RPMI7951 (cell line): ENCODE data around the gene PDE9A. TPM values are rescaled to one million over a fixed set of nuclear protein-coding genes. Genes with fewer than 3 reads are reported as not detected.
A peak's percentile ranks its signal among the peaks of the same experiment; 100 is the strongest.

Experiments used
- DNase-seq: peaks from one replicate; pipeline ENCODE4 v3.0.0-alpha.2; 2012; ENCODE audit warnings: low read depth
- total RNA-seq: library from RNA; depleted of rRNA; stranded (reverse); fragments of >200 nt; shearing (Covaris generic); gene quantifications from 2 replicates; pipeline ENCODE4 v1.2.3, GENCODE V29; 2014

PDE9A gene
- total RNA-seq, 1 experiment from 2014 or later, result not detected

GRCh38 chr21:42687796-42688195 is 34.4 kb downstream of the PDE9A start:
- DNase-seq, result no peak

GRCh38 chr21:42688226-42688840 is 34.9 kb downstream of the PDE9A start:
- DNase-seq, result no peak

DNA sequence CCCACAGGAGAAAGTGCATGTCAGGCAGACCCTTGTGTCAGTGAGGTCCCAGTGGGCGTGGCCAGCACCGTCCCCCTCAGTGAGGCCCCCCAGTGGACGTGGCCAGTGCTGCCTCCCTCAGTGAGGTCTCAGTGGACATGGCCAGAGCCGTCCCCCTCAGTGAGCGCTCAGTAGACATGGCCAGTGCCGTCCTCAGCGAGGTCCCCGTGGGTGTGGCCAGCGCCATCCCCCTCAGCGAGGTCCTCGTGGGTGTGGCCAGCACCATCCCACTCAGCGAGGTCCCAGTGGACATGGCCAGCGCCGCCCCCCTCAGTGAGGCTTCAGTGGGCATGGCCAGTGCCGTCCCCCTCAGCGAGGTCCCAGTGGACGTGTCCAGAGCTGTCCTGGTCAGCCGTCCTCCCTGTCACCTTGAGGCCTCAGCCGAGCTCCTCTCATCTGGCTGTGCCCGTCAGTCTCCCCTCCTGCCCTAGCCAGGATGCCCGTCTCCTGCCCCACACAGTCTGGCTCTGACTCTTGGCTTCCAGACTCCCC is 35.5 kb downstream of the PDE9A start:
- no peak for DNase-seq

DNA sequence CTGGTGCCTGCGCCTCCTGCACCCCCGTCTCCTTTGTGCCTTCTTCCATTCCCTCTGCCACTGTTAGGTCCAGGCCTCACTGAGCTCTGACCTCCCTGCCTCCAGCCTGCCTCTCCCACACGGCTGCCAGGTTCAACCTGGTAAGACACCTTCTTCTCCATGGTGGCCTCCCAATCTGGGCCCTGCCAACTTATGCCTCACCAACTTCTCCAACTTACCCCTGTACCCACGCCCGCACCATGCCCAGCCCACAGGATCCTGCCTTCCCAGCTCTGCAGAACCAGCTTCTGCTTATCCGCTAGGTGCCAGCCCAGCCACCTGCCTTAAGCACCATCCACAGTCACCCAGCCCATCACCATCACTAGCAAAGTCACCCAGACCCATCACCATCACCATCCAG is 37.2 kb downstream of the PDE9A start:
- no peak for DNase-seq

DNA sequence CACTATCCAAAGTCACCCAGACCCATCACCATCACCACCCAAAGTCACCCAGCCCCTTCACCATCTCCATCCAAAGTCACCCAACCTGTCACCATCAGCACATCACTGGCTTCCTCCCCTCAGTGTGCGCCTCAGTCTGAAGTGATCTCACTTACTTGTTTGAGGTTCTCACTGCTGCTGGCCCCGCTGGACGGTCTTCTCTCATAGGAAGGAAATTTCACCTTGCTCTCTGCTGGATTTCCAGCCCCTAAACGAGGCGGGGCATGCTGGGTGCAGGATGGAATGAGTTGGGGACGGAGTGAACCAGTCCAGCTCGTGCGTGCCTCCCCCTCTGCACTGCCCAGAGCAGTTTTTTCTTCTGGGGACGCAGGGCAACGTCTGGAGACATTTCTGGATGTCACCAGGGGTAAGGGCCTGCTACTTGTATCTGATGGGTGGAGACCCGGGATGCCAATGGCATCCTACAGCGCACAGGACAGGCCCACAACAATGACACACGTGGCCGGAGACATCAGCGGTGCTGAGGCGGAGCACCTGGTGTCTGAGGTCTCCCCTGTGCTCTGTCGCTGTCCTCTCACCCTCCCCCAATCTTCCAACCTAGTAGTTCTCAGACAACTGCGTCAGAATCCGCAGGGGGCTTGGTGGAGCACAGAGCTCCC is 38.6 kb downstream of the PDE9A start:
- DNase-seq, result no peak

- no peak for DNase-seq
Measured at GRCh38 chr21:42692688-42693087, 39.3 kb downstream of the PDE9A start.

DNA sequence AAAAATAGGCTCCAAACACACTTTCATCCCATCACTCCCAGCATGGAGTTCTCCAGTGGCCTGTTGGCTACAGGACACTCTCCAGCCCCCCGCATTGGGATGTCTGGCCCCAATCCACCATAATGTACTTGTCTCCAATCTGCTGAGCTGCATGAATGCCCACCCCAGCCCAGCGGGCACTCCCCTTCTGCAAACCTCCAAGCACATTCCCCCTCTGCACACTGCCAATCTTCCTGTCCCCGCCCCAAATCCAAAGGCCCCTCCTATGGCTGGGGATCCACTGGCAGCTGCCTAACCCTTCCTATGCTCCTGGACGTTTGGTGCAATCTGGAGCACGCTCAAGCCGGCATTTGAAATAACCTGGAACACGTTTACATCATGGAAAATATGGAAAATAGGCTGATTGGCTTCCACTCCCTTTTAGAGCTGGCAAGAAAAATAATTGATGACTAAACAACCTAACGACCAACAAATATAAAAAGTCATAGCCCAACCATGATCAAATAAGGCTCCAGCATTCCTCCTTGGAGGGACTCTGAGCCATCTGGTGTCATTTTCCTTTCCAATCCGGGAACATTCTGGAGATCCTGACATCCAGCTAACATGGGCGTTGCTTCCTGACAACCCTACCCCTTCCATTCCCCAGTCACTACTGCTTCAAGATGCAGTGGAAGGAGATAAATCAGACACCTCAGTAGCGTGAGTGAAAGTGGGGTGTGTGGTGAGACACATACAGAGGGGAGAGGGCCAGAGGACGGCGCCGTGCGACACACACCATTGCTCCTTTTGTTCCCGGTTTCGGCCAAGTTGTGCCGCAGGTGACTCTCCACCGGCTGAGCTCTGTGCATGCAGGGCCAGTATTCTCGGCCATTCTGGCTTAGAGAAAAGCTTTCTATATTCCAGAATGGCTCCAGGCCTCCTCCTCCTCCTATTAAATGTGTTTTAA is 41.6 kb downstream of the PDE9A start:
- no peak for DNase-seq

- DNase-seq, result peak; percentile 61
Measured at GRCh38 chr21:42695697-42696380, 42.4 kb downstream of the PDE9A start.

DNA sequence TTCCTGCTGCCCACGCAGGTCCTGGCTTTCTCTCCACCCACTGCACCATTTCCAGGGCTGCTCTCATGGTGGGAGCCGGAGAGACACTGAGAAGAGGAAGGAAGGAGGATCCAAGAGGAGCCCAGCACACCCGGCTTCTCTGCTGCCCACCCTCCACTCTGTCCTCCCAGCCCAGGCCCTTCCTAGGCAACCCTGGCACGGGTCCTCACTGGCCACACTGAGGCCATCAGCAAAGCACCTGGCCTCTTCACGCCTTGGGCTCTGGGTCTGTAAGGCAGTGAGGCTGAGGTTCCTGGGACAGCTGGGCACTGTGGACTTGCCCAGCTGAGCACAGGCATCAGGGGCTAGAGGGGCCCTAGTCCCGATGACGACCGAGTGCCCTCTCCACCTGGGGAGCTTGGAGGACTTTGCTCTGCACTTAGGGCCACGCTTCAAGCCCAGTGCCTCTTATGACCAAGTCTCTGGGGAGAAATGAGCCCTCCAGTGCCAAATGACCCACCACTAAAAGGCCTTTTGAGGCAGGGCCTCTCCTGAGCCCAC is 43.1 kb downstream of the PDE9A start:
- DNase-seq, result no peak

GRCh38 chr21:42698733-42699132 is 45.3 kb downstream of the PDE9A start:
- DNase-seq, result no peak

DNA sequence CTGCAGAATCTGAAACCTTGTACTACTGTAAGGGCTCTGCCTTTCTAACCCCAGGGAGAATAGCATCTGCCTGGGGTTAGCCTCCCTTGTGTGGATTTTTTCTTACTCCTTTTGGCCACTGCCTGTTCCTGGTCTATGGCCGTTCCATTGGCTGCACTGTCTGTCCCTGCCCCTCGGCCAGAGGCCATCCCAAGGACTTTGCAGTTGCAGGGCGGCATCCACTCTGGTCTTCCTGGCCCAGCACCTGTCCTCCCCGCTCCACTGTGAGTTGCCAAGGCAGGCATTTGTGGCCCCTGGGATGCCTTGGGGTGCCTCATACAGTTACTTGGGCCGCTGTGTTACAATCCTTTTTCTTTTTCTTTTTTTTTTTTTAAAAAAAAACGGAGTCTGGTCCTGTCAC is 45.8 kb downstream of the PDE9A start:
- no peak for DNase-seq

DNA sequence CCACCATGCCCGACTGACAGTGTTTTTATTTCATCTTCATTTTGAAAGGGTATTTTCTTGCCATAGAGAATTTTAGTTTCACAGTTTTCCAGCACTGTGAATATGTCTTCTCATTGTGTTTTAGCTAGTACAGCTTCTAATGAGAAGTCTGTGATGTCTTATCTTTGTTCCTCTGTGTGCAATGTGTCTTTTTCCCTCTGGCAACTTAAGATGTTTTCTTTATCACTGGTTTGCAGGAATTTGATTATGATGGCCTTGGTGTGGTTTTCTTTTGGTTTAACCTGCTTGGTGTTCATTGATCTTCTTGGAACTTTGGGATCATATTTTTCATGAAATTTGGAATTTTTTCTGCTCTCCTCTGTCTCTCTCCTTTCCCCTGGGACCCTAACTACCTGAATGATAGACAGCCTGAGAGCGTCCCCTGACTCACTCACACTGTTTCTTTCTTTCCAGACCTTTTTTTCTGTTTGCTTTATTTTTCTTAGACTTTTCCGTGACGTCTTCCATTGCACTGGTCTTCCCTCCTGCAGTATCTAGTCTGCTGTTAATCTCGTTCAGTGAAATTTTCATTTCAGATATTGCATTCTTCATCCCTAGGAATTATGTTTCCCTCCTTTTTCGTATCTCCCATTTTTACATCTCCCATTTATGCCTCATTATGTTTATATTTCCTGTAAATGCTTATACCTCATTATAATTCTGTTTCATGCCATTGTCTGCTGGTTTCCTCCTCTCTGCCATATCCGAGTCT is 48.5 kb downstream of the PDE9A start:
- DNase-seq, result no peak

DNA sequence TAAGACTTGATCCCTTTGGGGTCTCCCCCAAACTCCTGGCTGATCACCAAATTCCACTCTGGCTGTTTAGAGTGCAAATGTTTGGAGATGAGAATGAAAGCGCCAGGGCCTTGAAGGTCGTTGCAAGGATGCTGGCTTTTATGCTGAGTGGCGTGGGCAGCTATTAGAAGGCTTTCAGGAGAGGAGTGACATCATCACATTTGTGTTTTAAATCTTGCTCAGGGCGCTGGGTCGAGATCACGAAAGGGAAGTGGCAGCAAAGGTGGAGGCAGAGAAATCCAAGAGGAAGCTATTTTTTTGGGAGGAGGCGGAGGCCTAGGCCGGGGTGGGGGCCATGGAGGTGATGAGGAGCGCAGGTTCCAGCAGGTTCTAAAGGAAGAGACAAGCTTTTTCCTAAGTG is 49.3 kb downstream of the PDE9A start:
- no peak for DNase-seq

DNA sequence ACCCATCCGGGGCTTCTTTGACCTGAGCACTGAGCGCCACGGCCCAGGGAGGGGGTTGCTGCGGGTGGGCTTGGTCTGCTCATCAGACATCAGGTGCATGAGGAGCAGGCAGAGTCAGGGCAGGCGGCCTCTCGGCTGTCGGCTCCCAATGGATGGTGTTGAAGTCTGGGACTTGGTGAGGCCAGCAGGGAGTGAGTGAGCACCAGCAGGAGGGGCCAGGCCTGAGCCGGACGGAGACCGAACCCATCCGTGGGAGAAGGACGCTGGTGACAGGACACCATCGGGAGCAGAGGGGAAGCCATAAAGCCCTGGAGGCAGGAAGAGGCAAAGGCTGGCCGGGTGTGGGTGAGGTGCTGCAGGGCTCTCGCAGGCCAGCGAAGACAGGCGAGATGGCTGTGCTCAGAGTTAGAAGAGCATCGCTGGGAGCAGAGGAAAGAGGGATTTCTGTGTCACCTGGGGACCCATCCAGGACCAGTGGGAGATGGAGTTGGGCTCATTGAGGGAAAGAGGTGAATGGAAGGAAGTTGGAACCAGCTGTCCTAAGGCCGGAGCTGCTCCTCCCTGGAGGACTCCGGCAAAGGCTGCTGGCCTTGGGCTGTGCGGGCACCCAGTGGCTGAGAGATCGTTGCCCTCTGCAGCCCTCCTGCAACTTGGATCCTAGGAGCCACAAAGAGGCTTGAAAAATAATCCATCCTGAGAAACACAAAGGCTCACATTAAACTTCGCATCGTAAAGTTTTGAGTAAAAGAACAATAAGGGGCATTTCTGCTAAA is 49.9 kb downstream of the PDE9A start:
- no peak for DNase-seq

- no peak for DNase-seq
Measured at GRCh38 chr21:42703965-42704364, 50.5 kb downstream of the PDE9A start.

GRCh38 chr21:42704861-42705260 is 51.4 kb downstream of the PDE9A start:
- DNase-seq, result no peak

GRCh38 chr21:42705346-42705745 is 51.9 kb downstream of the PDE9A start:
- no peak for DNase-seq

DNA sequence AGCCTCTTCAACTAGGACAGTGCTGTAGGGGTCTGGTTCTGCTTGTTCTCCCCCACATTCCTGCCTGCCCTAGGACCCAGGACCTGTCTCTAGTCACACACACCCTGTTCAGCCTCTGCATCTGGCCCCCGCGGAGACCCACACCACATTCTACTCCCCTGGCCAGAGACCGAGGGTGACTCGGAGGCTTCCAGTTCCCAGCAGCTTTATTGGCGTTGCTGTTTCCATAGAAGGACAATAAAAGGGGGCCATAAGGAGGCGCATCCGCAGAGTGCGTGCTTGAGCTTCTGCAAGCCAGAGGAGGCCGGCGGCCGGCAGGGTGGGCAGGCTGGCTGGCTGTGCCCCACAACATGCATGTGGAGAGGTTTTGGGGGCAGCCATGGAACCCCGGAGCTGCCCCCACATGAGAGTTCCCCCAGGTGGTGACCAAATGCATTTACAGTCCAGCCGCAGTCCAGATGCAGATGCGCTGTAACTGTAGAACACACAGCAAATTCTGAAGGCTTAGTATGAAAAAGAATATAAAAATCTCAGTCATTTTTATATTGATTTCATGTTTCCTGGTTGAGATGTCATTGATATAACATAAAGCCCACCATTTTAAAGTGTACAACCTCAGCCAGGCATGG is 52.4 kb downstream of the PDE9A start:
- no peak for DNase-seq

- DNase-seq, result no peak
Measured at GRCh38 chr21:42706765-42707164, 53.3 kb downstream of the PDE9A start.
